GM18498 (cell line): ENCODE results near the gene NES.

Source experiments
- ATAC-seq: cut with Tn5 transposase; IDR thresholded peaks from one replicate; pipeline ENCODE4 v1.9.1; 2021; ENCODE audit warnings: mild to moderate bottlenecking, moderate library complexity; ENCODE audit not compliant: unreplicated experiment

The NES gene

GRCh38 chr1:156664046-156664766 lies 13.0 kb downstream of the NES start:
- ATAC-seq = no peak

GRCh38 chr1:156663178-156663577 lies 14.0 kb downstream of the NES start:
- ATAC-seq = no peak

GRCh38 chr1:156662800-156663055 lies 14.5 kb downstream of the NES start:
- no peak for ATAC-seq

- no peak for ATAC-seq
Measured at GRCh38 chr1:156662005-156662799, 15.0 kb downstream of the NES start.

- ATAC-seq = no peak
Measured at GRCh38 chr1:156660752-156661112, 16.5 kb downstream of the NES start.

- ATAC-seq = peak; percentile 66
Measured at GRCh38 chr1:156659988-156660751, 17.0 kb downstream of the NES start.

GRCh38 chr1:156659661-156659987 lies 17.6 kb downstream of the NES start:
- ATAC-seq = no peak

- no peak for ATAC-seq
Measured at GRCh38 chr1:156658945-156659574, 18.1 kb downstream of the NES start.

GRCh38 chr1:156658496-156658895 lies 18.7 kb downstream of the NES start:
- no peak for ATAC-seq

- ATAC-seq = no peak
Measured at GRCh38 chr1:156657741-156658319, 19.4 kb downstream of the NES start.

GRCh38 chr1:156656806-156657740 lies 20.1 kb downstream of the NES start:
- ATAC-seq = no peak

GRCh38 chr1:156655904-156656516 lies 21.2 kb downstream of the NES start:
- ATAC-seq = no peak

GRCh38 chr1:156655151-156655903 lies 21.9 kb downstream of the NES start:
- ATAC-seq = no peak

- ATAC-seq = no peak
Measured at GRCh38 chr1:156654700-156655099, 22.5 kb downstream of the NES start.

GRCh38 chr1:156652992-156653355 lies 24.2 kb downstream of the NES start:
- no peak for ATAC-seq

GRCh38 chr1:156652131-156652991 lies 24.8 kb downstream of the NES start:
- ATAC-seq = no peak

- ATAC-seq = no peak
Measured at GRCh38 chr1:156648951-156649350, 28.3 kb downstream of the NES start.

GRCh38 chr1:156648496-156648895 lies 28.7 kb downstream of the NES start:
- ATAC-seq = no peak
